H1 (cell line): ENCODE measurements around the gene BATF3. TPM values are rescaled to one million over a fixed set of nuclear protein-coding genes. Genes with fewer than 3 reads are reported as not detected.

Experiments used
- CTCF ChIA-PET: fragments of 300-600 bp; sonication (Branson Sonifier 250); formaldehyde crosslinking; loops from one replicate; lab custom pipeline; 2021; ENCODE audit not compliant: partially characterized antibody; lab: Charles Lee
- POLR2A ChIA-PET: fragments of 300-600 bp; sonication (Branson Sonifier 250); formaldehyde crosslinking; loops from one replicate; lab custom pipeline; 2021; ENCODE audit warnings: inconsistent platforms; ENCODE audit not compliant: partially characterized antibody; lab: Charles Lee
- DNase-seq, 2 experiments: peaks; one replicate each; pipeline versions ENCODE4 v3.0.0 to v3.0.0-alpha.2; 2010 to 2022; ENCODE audit warnings: low spot score in 2 of 2, low read depth in 1 of 2, mixed read lengths in 1 of 2
- FAIRE-seq: peaks from 2 replicates; lab custom pipeline; 2011; peaks lifted over from hg19 to GRCh38; lab: Jason Lieb, UNC
- H2AFZ ChIP-seq: 2 replicates; pipeline ENCODE4 v1.8.1; 2012; ENCODE audit warnings: low read length, inconsistent platforms
- H2AK5ac ChIP-seq: 2 replicates; pipeline ENCODE4 v1.6.1; 2013; ENCODE audit warnings: low read depth, low read length
- H2BK120ac ChIP-seq: replicated peaks from 2 replicates; pipeline ENCODE3; 2013; ENCODE audit warnings: low read depth, low read length, inconsistent platforms
- H2BK12ac ChIP-seq: 2 replicates; pipeline ENCODE4 v1.6.1; 2013; ENCODE audit warnings: low read depth, low read length
- H2BK15ac ChIP-seq: 2 replicates; pipeline ENCODE4 v1.6.1; 2013; ENCODE audit warnings: low read length
- H2BK20ac ChIP-seq: 2 replicates; pipeline ENCODE4 v1.6.1; 2013; ENCODE audit warnings: low read length
- H2BK5ac ChIP-seq: 2 replicates; pipeline ENCODE4 v1.6.1; 2013; ENCODE audit warnings: low read depth, low read length
- H3K14ac ChIP-seq: 2 replicates; pipeline ENCODE4 v1.6.1; 2013; ENCODE audit warnings: inconsistent platforms; ENCODE audit not compliant: insufficient read length
- H3K18ac ChIP-seq: 2 replicates; pipeline ENCODE4 v1.6.1; 2013; ENCODE audit warnings: low read length; ENCODE audit errors: extremely low read depth
- H3K23ac ChIP-seq: 2 replicates; pipeline ENCODE4 v1.6.1; 2013; ENCODE audit warnings: inconsistent platforms; ENCODE audit not compliant: insufficient read length
- H3K23me2 ChIP-seq: 2 replicates; pipeline ENCODE4 v1.6.1; 2013; ENCODE audit warnings: low read depth, low read length
- H3K27ac ChIP-seq: 2 replicates; pipeline ENCODE4 v1.6.1; 2011; ENCODE audit warnings: low read depth, low read length, inconsistent platforms
- H3K27me3 ChIP-seq, 4 experiments: replicated peaks in 1 of 4; 1 replicate in 1 of 4; 2 replicates in 3 of 4; pipeline versions ENCODE4 v1.6.1 to v1.8.1; 2011 to 2013; ENCODE audit warnings: low read length in 3 of 4, mild to moderate bottlenecking in 3 of 4, inconsistent platforms in 2 of 4, mixed read lengths in 2 of 4, moderate library complexity in 1 of 4; ENCODE audit not compliant: control insufficient read depth in 3 of 4, insufficient read depth in 3 of 4; ENCODE audit errors: extremely low read depth in 1 of 4
- H3K36me3 ChIP-seq, 4 experiments: 2 replicates each; pipeline versions ENCODE4 v1.6.1 to v1.8.1; 2011 to 2013; ENCODE audit warnings: mild to moderate bottlenecking in 4 of 4, low read length in 3 of 4, moderate library complexity in 2 of 4, control low read depth in 1 of 4, inconsistent platforms in 1 of 4; ENCODE audit not compliant: insufficient read depth in 4 of 4, control insufficient read depth in 2 of 4
- H3K4ac ChIP-seq: replicated peaks from 2 replicates; pipeline ENCODE3; 2013; ENCODE audit warnings: low read length, low read depth, mixed read lengths, inconsistent platforms; ENCODE audit not compliant: insufficient read length
- H3K4me1 ChIP-seq, 4 experiments: replicated peaks in 1 of 4; 1 replicate in 1 of 4; 2 replicates in 3 of 4; pipeline versions ENCODE4 v1.6.1 to v1.8.1; 2011 to 2013; ENCODE audit warnings: low read length in 3 of 4, inconsistent platforms in 2 of 4, mixed read lengths in 1 of 4; ENCODE audit not compliant: insufficient read depth in 4 of 4, control insufficient read depth in 3 of 4
- H3K4me2 ChIP-seq, 2 experiments: 2 replicates each; pipeline versions ENCODE4 v1.6.1 to v1.8.1; 2011 to 2013; ENCODE audit warnings: low read depth in 2 of 2, low read length in 2 of 2, control low read depth in 1 of 2, inconsistent platforms in 1 of 2, mild to moderate bottlenecking in 1 of 2; ENCODE audit not compliant: insufficient read depth in 1 of 2
- H3K4me3 ChIP-seq, 4 experiments: fragments of 200-600, 300-600 bp in 1 of 4; sonication (generic), shearing (Covaris generic), sonication (Bioruptor Twin) in 1 of 4; 2 replicates each; pipeline versions ENCODE4 v1.5.1 to v1.8.1; 2011 to 2016; ENCODE audit warnings: low read length in 4 of 4, low read depth in 3 of 4, control low read depth in 2 of 4, inconsistent platforms in 2 of 4, mild to moderate bottlenecking in 2 of 4, mixed read lengths in 1 of 4, moderate library complexity in 1 of 4; ENCODE audit not compliant: insufficient read depth in 2 of 4; ENCODE audit errors: extremely low read depth in 1 of 4
- H3K56ac ChIP-seq: replicated peaks from 2 replicates; pipeline ENCODE3; 2013; ENCODE audit warnings: low read depth, mild to moderate bottlenecking, mixed read lengths, low read length, inconsistent platforms; ENCODE audit not compliant: insufficient read length
- H3K79me1 ChIP-seq: 2 replicates; pipeline ENCODE4 v1.6.1; 2013; ENCODE audit warnings: low read depth, low read length, control low read depth
- H3K79me2 ChIP-seq, 2 experiments: 2 replicates each; pipeline versions ENCODE4 v1.6.1 to v1.8.1; 2012 to 2013; ENCODE audit warnings: low read length in 2 of 2, mild to moderate bottlenecking in 2 of 2, inconsistent platforms in 1 of 2; ENCODE audit not compliant: insufficient read depth in 2 of 2, control insufficient read depth in 1 of 2
- H3K9ac ChIP-seq, 4 experiments: replicated peaks in 1 of 4; 1 replicate in 1 of 4; 2 replicates in 3 of 4; pipeline versions ENCODE4 v1.6.1 to v1.8.1; 2011 to 2013; ENCODE audit warnings: low read depth in 3 of 4, low read length in 3 of 4, control low read depth in 2 of 4, mild to moderate bottlenecking in 2 of 4, moderate library complexity in 2 of 4, inconsistent platforms in 1 of 4; ENCODE audit errors: extremely low read depth in 1 of 4
- H3K9me3 ChIP-seq, 2 experiments: 2 replicates each; pipeline versions ENCODE4 v1.6.1 to v1.8.1; 2012 to 2013; ENCODE audit warnings: mild to moderate bottlenecking in 2 of 2, moderate library complexity in 2 of 2, control low read depth in 1 of 2, inconsistent platforms in 1 of 2, low read depth in 1 of 2, low read length in 1 of 2, mixed read lengths in 1 of 2; ENCODE audit not compliant: insufficient read depth in 2 of 2
- H4K20me1 ChIP-seq, 2 experiments: replicated peaks in 1 of 2; 2 replicates each; pipeline versions ENCODE3 to v1.8.1; 2011 to 2013; ENCODE audit warnings: inconsistent platforms in 2 of 2, low read length in 2 of 2, mild to moderate bottlenecking in 1 of 2; ENCODE audit not compliant: insufficient read depth in 2 of 2, control insufficient read depth in 1 of 2
- H4K5ac ChIP-seq: 2 replicates; pipeline ENCODE4 v1.6.1; 2013; ENCODE audit warnings: low read length, low read depth, mixed read lengths, inconsistent platforms; ENCODE audit not compliant: insufficient read length
- H4K8ac ChIP-seq: 2 replicates; pipeline ENCODE4 v1.8.0; 2013; ENCODE audit warnings: mild to moderate bottlenecking, moderate library complexity, low read length, inconsistent platforms; ENCODE audit not compliant: insufficient read depth; ENCODE audit errors: extremely low read depth
- H4K91ac ChIP-seq: replicated peaks from 2 replicates; pipeline ENCODE3; 2013; ENCODE audit warnings: low read length, mixed read lengths, inconsistent platforms; ENCODE audit not compliant: insufficient read length
- RAD21 ChIP-seq, 2 experiments: IDR thresholded peaks in 1 of 2; conservative IDR thresholded peaks in 1 of 2; 2 replicates each; pipeline ENCODE4 v1.6.1; 2011; ENCODE audit warnings: low read depth in 2 of 2, low read length in 2 of 2, improper control_type of control experiment in 1 of 2, inconsistent platforms in 1 of 2, mild to moderate bottlenecking in 1 of 2, moderate library complexity in 1 of 2
- YY1 ChIP-seq: IDR thresholded peaks from 2 replicates; pipeline ENCODE4 v1.6.1; 2011; ENCODE audit warnings: low read depth, mild to moderate bottlenecking, low read length
- WGBS, 2 experiments: shearing (Covaris generic) in 1 of 2; methylation state at CpG; one replicate each; pipeline versions ENCODE4 v1.1.6 to v1.1.7; 2013 to 2015; ENCODE audit warnings: low lambda C conversion rate in 2 of 2, mixed read lengths in 2 of 2, inconsistent platforms in 1 of 2, low coverage in 1 of 2, missing lambda C conversion rate in 1 of 2; ENCODE audit not compliant: insufficient replicate concordance in 2 of 2, insufficient coverage in 1 of 2, insufficient read length in 1 of 2; ENCODE audit errors: extremely low coverage in 1 of 2, missing lambda C conversion rate in 1 of 2; 5-methylcytosine and 5-hydroxymethylcytosine counted together
- polyA plus RNA-seq, 7 experiments: library from polyadenylated mRNA; depleted of rRNA in 3 of 7; stranded (reverse) in 5 of 7; unstranded in 2 of 7; fragments of >200 nt in 5 of 7; fragments of 200-250 nt in 2 of 7; gene quantifications; 1 replicate in 5 of 7; 2 replicates in 1 of 7; 4 replicates in 1 of 7; pipeline versions ENCODE4 v1.2.1 to v1.2.3, GENCODE V29; 2011 to 2013; ENCODE audit warnings: missing spikeins in 2 of 7, mixed read lengths in 2 of 7
- total RNA-seq: library from RNA; stranded (reverse); fragmentation: NEBNext Ultra II Directional; extraction: Animal tissue kit (Norgen Biotek cat#: 25700); gene quantifications from 2 replicates; pipeline ENCODE4 v1.2.1, GENCODE V29; 2021

BATF3 gene
- total and polyA plus RNA-seq, 2 of the 8 experiments (the other 6 are each of a cell fraction or from before 2014, with no cell fraction given) = 6.3 TPM

GRCh38 chr1:212677136-212677535 lies 22.5 kb downstream of the BATF3 start:
- Histone ChIP-seq H2AK5ac (no peak overlapping the region), H3K18ac (no peak overlapping the region), H3K4me1 (no peaks in the 10 kb centered on the region; a peak in 1 of 7 replicates), H3K36me3 (no peaks in the 10 kb centered on the region), H4K5ac (no peak overlapping the region), H3K4me2 (no peak overlapping the region), H4K91ac (no peak overlapping the region), H3K23ac (no peak overlapping the region), H3K4ac (no peak overlapping the region), H3K23me2 (no peaks in the 10 kb centered on the region), H2BK12ac (no peak overlapping the region), H4K8ac (no peak overlapping the region), H2BK120ac (no peak overlapping the region), H3K79me1 (no peaks in the 10 kb centered on the region), H3K9me3 (no peaks in the 10 kb centered on the region), H3K4me3 (no peak overlapping the region), H3K27me3 (no peaks in the 10 kb centered on the region), H4K20me1 (no peaks in the 10 kb centered on the region), H3K14ac (no peak overlapping the region), H3K27ac (no peak overlapping the region), H2BK5ac (no peak overlapping the region), H2BK15ac (no peak overlapping the region), H3K9ac (no peak overlapping the region), H3K56ac (no peak overlapping the region), H3K79me2 (no peaks in the 10 kb centered on the region), H2AFZ (no peak overlapping the region), H2BK20ac (no peak overlapping the region)
- peak in 1 of 2 experiments; percentile 17; a peak in 1 of 4 replicates for TF ChIP-seq RAD21 (IDR thresholded peaks at IDR 0.05 in 1 of 2, conservative IDR thresholded peaks at IDR 0.05 in 1 of 2; ENCODE audit: low read depth in 2 of 2, low read length in 2 of 2)
- no peak for TF ChIP-seq YY1
- CTCF ChIA-PET = interaction anchor here (0.7 to 3.1 kb wide), 19 partner anchors 9 to 881 kb away, joined by 3 to 23 read pairs (median 4); partner anchors contain the start of gene BATF3
- FAIRE-seq (no peak), DNase-seq (peak in 1 of 2 experiments; percentile 28)
- 84% methylated on average over 4 of the region's 4 CpGs; no CpG with 5 or more reads in 1 of the 2 experiments for WGBS, 2 experiments
- POLR2A ChIA-PET = interaction anchor here (1.6 kb wide), 2 partner anchors 16 to 69 kb away, joined by 5 to 6 read pairs; partner anchors contain the start of gene ATF3
